ENCODE data around the gene PNMA6E. TPM values are rescaled to one million over a fixed set of nuclear protein-coding genes. Genes with fewer than 3 reads are reported as not detected.

Gene PNMA6E
- total and polyA plus RNA-seq, 4 donors: not detected

- WGBS (ENCODE audit: insufficient coverage): no CpG with 5 or more reads among the region's 4 CpGs
- Histone ChIP-seq H3K27me3 (ENCODE audit: control insufficient read depth, insufficient read depth, low read length) (no peaks in the 10 kb centered on the region), H3K9me3 (ENCODE audit: control insufficient read depth, insufficient read depth, low read length) (peaks cover 2% of the 10 kb centered on the region), H3K4me3 (ENCODE audit: low read depth, low read length) (no peak overlapping the region), H3K36me3 (ENCODE audit: control insufficient read depth, insufficient read depth, low read length) (no peaks in the 10 kb centered on the region), H3K27ac (ENCODE audit: low read depth, low read length) (no peak overlapping the region), H3K4me1 (ENCODE audit: control insufficient read depth, insufficient read depth, low read length) (no peaks in the 10 kb centered on the region)
- no peak for DNase-seq (ENCODE audit: low read depth in 4 of 6, low spot score in 6 of 6)
These were observed 35.5 kb downstream of the PNMA6E start for GRCh38 chrX:153365670-153366069.

GRCh38 chrX:153361781-153362397, 39.3 kb downstream of the PNMA6E start:
- Histone ChIP-seq H3K4me1 (ENCODE audit: control insufficient read depth, insufficient read depth, low read length) (no peaks in the 10 kb centered on the region), H3K9me3 (ENCODE audit: control insufficient read depth, insufficient read depth, low read length) (peaks cover 3% of the 10 kb centered on the region), H3K27ac (ENCODE audit: low read depth, low read length) (no peak overlapping the region), H3K4me3 (ENCODE audit: low read depth, low read length) (no peak overlapping the region), H3K36me3 (ENCODE audit: control insufficient read depth, insufficient read depth, low read length) (no peaks in the 10 kb centered on the region), H3K27me3 (ENCODE audit: control insufficient read depth, insufficient read depth, low read length) (no peaks in the 10 kb centered on the region)
- WGBS (ENCODE audit: insufficient coverage): no CpG with 5 or more reads among the region's 2 CpGs
- no peak for DNase-seq (ENCODE audit: low read depth in 4 of 6, low spot score in 6 of 6)

- no CpG with 5 or more reads among the region's 1 CpG for WGBS (ENCODE audit: insufficient coverage)
- no peak overlapping the region for H3K27ac ChIP-seq (ENCODE audit: low read depth, low read length)
These were observed 43.3 kb downstream of the PNMA6E start for GRCh38 chrX:153357877-153358276.

GRCh38 chrX:153353416-153353815, 47.7 kb downstream of the PNMA6E start:
- H3K36me3 ChIP-seq (ENCODE audit: control insufficient read depth, insufficient read depth, low read length): peaks cover 15% of the 10 kb centered on the region
- H3K4me3 ChIP-seq (ENCODE audit: low read depth, low read length): no peak overlapping the region
- no peak for DNase-seq (ENCODE audit: low read depth in 4 of 6, low spot score in 6 of 6)
- 74% methylated on average over 12 of the region's 12 CpGs for WGBS (ENCODE audit: insufficient coverage)
- peaks cover 4% of the 10 kb centered on the region for H3K9me3 ChIP-seq (ENCODE audit: control insufficient read depth, insufficient read depth, low read length)
- no peaks in the 10 kb centered on the region for H3K27me3 ChIP-seq (ENCODE audit: control insufficient read depth, insufficient read depth, low read length)
- peaks cover 6% of the 10 kb centered on the region for H3K4me1 ChIP-seq (ENCODE audit: control insufficient read depth, insufficient read depth, low read length)
- H3K27ac ChIP-seq (ENCODE audit: low read depth, low read length): no peak overlapping the region

More at GRCh38 chrX:153357877-153358276, 43.3 kb downstream of the PNMA6E start:
- peaks cover 5% of the 10 kb centered on the region for H3K9me3 ChIP-seq (ENCODE audit: control insufficient read depth, insufficient read depth, low read length)
- DNase-seq (ENCODE audit: low read depth in 4 of 6, low spot score in 6 of 6): no peak
- no peaks in the 10 kb centered on the region for H3K27me3 ChIP-seq (ENCODE audit: control insufficient read depth, insufficient read depth, low read length)
- H3K36me3 ChIP-seq (ENCODE audit: control insufficient read depth, insufficient read depth, low read length): peaks cover 5% of the 10 kb centered on the region
- peaks cover 6% of the 10 kb centered on the region for H3K4me1 ChIP-seq (ENCODE audit: control insufficient read depth, insufficient read depth, low read length)
- H3K4me3 ChIP-seq (ENCODE audit: low read depth, low read length): no peak overlapping the region

- Histone ChIP-seq H3K9me3 (ENCODE audit: control insufficient read depth, insufficient read depth, low read length) (peaks cover 5% of the 10 kb centered on the region), H3K4me3 (ENCODE audit: low read depth, low read length) (no peak overlapping the region), H3K27ac (ENCODE audit: low read depth, low read length) (no peak overlapping the region), H3K36me3 (ENCODE audit: control insufficient read depth, insufficient read depth, low read length) (peaks cover 15% of the 10 kb centered on the region), H3K4me1 (ENCODE audit: control insufficient read depth, insufficient read depth, low read length) (peaks cover 6% of the 10 kb centered on the region), H3K27me3 (ENCODE audit: control insufficient read depth, insufficient read depth, low read length) (no peaks in the 10 kb centered on the region)
- DNase-seq (ENCODE audit: low read depth in 4 of 6, low spot score in 6 of 6): no peak
- WGBS (ENCODE audit: insufficient coverage): 67% methylated on average over 1 of the region's 3 CpGs
These were observed 48.3 kb downstream of the PNMA6E start for GRCh38 chrX:153352858-153353257.

GRCh38 chrX:153351981-153352380, 49.2 kb downstream of the PNMA6E start:
- no peak overlapping the region for H3K4me3 ChIP-seq (ENCODE audit: low read depth, low read length)
- H3K4me1 ChIP-seq (ENCODE audit: control insufficient read depth, insufficient read depth, low read length): peaks cover 6% of the 10 kb centered on the region
- H3K27ac ChIP-seq (ENCODE audit: low read depth, low read length): no peak overlapping the region
- DNase-seq (ENCODE audit: low read depth in 4 of 6, low spot score in 6 of 6): no peak
- no peaks in the 10 kb centered on the region for H3K27me3 ChIP-seq (ENCODE audit: control insufficient read depth, insufficient read depth, low read length)
- peaks cover 24% of the 10 kb centered on the region for H3K36me3 ChIP-seq (ENCODE audit: control insufficient read depth, insufficient read depth, low read length)
- H3K9me3 ChIP-seq (ENCODE audit: control insufficient read depth, insufficient read depth, low read length): peaks cover 4% of the 10 kb centered on the region
- WGBS (ENCODE audit: insufficient coverage): 74% methylated on average over 7 of the region's 8 CpGs

GRCh38 chrX:153349952-153350351, 51.2 kb downstream of the PNMA6E start:
- WGBS (ENCODE audit: insufficient coverage): 78% methylated on average over 4 of the region's 5 CpGs
- no peak for DNase-seq (ENCODE audit: low read depth in 4 of 6, low spot score in 6 of 6)
- Histone ChIP-seq H3K27ac (ENCODE audit: low read depth, low read length) (no peak overlapping the region), H3K9me3 (ENCODE audit: control insufficient read depth, insufficient read depth, low read length) (peaks cover 1% of the 10 kb centered on the region), H3K27me3 (ENCODE audit: control insufficient read depth, insufficient read depth, low read length) (no peaks in the 10 kb centered on the region), H3K36me3 (ENCODE audit: control insufficient read depth, insufficient read depth, low read length) (peaks cover 41% of the 10 kb centered on the region), H3K4me1 (ENCODE audit: control insufficient read depth, insufficient read depth, low read length) (peaks cover 6% of the 10 kb centered on the region), H3K4me3 (ENCODE audit: low read depth, low read length) (no peak overlapping the region)

- no peak for DNase-seq (ENCODE audit: low read depth in 4 of 6, low spot score in 6 of 6)
- H3K27me3 ChIP-seq (ENCODE audit: control insufficient read depth, insufficient read depth, low read length): no peaks in the 10 kb centered on the region
- peaks cover 49% of the 10 kb centered on the region for H3K36me3 ChIP-seq (ENCODE audit: control insufficient read depth, insufficient read depth, low read length)
- H3K4me1 ChIP-seq (ENCODE audit: control insufficient read depth, insufficient read depth, low read length): peaks cover 5% of the 10 kb centered on the region
- WGBS (ENCODE audit: insufficient coverage): 82% methylated on average over 8 of the region's 8 CpGs
- H3K9me3 ChIP-seq (ENCODE audit: control insufficient read depth, insufficient read depth, low read length): peaks cover 1% of the 10 kb centered on the region
- no peak overlapping the region for H3K4me3 ChIP-seq (ENCODE audit: low read depth, low read length)
- H3K27ac ChIP-seq (ENCODE audit: low read depth, low read length): no peak overlapping the region
These were observed 52.7 kb downstream of the PNMA6E start for GRCh38 chrX:153348421-153348820.

GRCh38 chrX:153347530-153347929, 53.6 kb downstream of the PNMA6E start:
- WGBS (ENCODE audit: insufficient coverage): 93% methylated on average over 38 of the region's 38 CpGs
- H3K27ac ChIP-seq (ENCODE audit: low read depth, low read length): no peak overlapping the region
- no peaks in the 10 kb centered on the region for H3K27me3 ChIP-seq (ENCODE audit: control insufficient read depth, insufficient read depth, low read length)
- peaks cover 4% of the 10 kb centered on the region for H3K4me1 ChIP-seq (ENCODE audit: control insufficient read depth, insufficient read depth, low read length)
- H3K9me3 ChIP-seq (ENCODE audit: control insufficient read depth, insufficient read depth, low read length): peaks cover 1% of the 10 kb centered on the region
- DNase-seq (ENCODE audit: low read depth in 4 of 6, low spot score in 6 of 6): no peak
- no peak overlapping the region for H3K4me3 ChIP-seq (ENCODE audit: low read depth, low read length)
- H3K36me3 ChIP-seq (ENCODE audit: control insufficient read depth, insufficient read depth, low read length): peaks cover 47% of the 10 kb centered on the region

Data from spinal cord (tissue), 10 donors.